GM23248 (cell line): ENCODE results near the gene AK5.

Experiments used
- EZH2 ChIP-seq: fragments of 200-600 bp; sonication (generic); IDR thresholded peaks from 2 replicates; pipeline ENCODE4 v1.6.1; 2018; ENCODE audit warnings: antibody characterized with exemption, mild to moderate bottlenecking; ENCODE audit not compliant: insufficient read depth, poor library complexity, severe bottlenecking
- EZH2phosphoT487 ChIP-seq: fragments of 200-600 bp; sonication (generic); IDR thresholded peaks from 2 replicates; pipeline ENCODE4 v1.6.1; 2018; ENCODE audit warnings: antibody characterized with exemption, moderate library complexity, mild to moderate bottlenecking, low read depth; ENCODE audit not compliant: insufficient read depth

DNA sequence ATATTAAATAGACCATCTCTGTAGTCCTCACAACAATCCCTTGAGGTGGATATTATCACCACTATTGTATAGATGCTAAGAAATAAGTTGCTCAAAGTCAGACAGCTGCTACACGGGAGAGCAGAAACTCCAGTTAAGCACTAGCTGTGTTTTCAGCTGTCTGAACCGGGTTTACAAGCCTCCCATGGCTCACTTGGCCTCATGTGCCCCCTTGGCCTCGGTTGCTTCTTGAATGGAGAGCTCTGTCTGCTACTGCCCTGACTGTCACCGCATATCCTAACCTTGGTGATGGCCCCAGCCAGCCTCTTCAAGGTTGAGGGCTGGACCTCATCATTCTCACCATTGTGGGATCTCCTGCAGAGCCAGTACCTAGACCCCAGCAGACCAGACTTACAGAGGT, 123.4 kb downstream of the AK5 start:
- TF ChIP-seq EZH2 (no peak), EZH2phosphoT487 (no peak)
